Measurements from ENCODE around the gene SKOR2.

Gene SKOR2

DNA sequence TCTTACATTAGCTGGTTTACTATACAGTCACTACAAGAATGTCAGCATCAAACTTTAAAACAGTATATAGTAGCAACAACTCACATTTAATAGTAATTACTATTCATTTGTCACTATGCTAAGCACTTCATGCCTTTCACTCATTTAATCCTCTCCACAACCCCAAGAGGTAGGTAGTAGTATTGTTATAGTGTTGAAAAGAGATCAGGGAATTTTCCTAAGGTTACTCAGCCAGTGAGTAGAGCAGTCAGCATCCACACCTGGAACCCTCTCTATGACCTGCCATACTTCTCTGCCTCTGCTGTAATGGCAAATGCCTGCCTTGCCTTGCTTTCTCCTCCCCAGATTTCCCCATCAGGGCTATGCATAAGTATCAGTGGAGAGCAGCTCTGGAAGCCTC, 24.8 kb downstream of the SKOR2 start:
- Histone ChIP-seq H3K9ac (ENCODE audit: low read depth, low read length, poor library complexity, severe bottlenecking) (no peak overlapping the region), H3K36me3 (ENCODE audit: insufficient read depth, low read length) (no peaks in the 10 kb centered on the region), H3K27me3 (ENCODE audit: insufficient read depth, low read length, poor library complexity, severe bottlenecking) (no peaks in the 10 kb centered on the region), H3K4me2 (ENCODE audit: low read depth, low read length, poor library complexity, severe bottlenecking) (no peak overlapping the region), H4K20me1 (ENCODE audit: insufficient read depth, low read length, poor library complexity, severe bottlenecking) (no peaks in the 10 kb centered on the region), H3K79me2 (ENCODE audit: insufficient read depth, low read length) (no peaks in the 10 kb centered on the region), H3K4me1 (ENCODE audit: insufficient read depth, low read length, poor library complexity, severe bottlenecking) (no peaks in the 10 kb centered on the region), H2AFZ (ENCODE audit: low read length) (no peak overlapping the region), H3K9me3 (ENCODE audit: insufficient read depth, low read depth, low read length) (no peaks in the 10 kb centered on the region), H3F3A (ENCODE audit: low read depth) (no peaks in the 10 kb centered on the region), H3K4me3 (ENCODE audit: low read length, poor library complexity, severe bottlenecking) (no peak overlapping the region), H3K9me2 (replicated peaks; ENCODE audit: low read depth, low read length) (no peaks in the 10 kb centered on the region)
- no peak for TF ChIP-seq EZH2phosphoT487 (IDR thresholded peaks at IDR 0.05; ENCODE audit: borderline replicate concordance)
- TF ChIP-seq, protein P1, sequence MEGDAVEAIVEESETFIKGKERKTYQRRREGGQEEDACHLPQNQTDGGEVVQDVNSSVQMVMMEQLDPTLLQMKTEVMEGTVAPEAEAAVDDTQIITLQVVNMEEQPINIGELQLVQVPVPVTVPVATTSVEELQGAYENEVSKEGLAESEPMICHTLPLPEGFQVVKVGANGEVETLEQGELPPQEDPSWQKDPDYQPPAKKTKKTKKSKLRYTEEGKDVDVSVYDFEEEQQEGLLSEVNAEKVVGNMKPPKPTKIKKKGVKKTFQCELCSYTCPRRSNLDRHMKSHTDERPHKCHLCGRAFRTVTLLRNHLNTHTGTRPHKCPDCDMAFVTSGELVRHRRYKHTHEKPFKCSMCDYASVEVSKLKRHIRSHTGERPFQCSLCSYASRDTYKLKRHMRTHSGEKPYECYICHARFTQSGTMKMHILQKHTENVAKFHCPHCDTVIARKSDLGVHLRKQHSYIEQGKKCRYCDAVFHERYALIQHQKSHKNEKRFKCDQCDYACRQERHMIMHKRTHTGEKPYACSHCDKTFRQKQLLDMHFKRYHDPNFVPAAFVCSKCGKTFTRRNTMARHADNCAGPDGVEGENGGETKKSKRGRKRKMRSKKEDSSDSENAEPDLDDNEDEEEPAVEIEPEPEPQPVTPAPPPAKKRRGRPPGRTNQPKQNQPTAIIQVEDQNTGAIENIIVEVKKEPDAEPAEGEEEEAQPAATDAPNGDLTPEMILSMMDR (conservative IDR thresholded peaks at IDR 0.05; ENCODE audit: low read length): no peak

DNA sequence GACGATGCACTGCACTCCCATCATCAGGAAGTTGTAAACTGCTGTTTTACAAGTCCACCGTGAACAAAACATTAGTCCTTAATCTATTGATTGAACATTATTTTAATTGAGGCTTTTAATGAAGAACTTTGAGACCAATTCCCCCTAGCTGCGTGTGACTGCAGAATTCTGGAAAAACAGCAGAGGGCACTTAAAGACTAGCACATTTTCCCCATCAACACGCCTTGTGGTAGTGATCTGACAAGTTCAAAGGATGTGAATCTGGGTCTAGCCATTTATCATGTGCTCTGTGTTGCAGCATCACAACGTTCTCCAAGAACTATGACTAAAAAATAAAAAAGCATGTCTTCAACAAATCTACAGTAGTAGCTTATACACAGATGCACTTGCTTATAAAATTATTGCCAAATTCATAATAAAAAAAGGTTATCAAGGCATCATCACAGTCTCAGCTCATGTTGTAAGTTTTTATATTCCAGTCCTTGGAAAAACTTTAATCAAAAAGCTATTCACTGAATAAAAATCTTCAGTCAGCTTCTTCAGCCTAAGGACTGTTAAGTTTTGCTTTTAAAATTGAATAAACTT, 35.8 kb downstream of the SKOR2 start:
- Histone ChIP-seq H3K9ac (ENCODE audit: low read depth, low read length, poor library complexity, severe bottlenecking) (no peak overlapping the region), H3K4me2 (ENCODE audit: low read depth, low read length, poor library complexity, severe bottlenecking) (no peak overlapping the region), H3K4me3 (ENCODE audit: low read length, poor library complexity, severe bottlenecking) (no peak overlapping the region), H3K79me2 (ENCODE audit: insufficient read depth, low read length) (no peaks in the 10 kb centered on the region), H3F3A (ENCODE audit: low read depth) (no peaks in the 10 kb centered on the region), H3K9me2 (replicated peaks; ENCODE audit: low read depth, low read length) (no peaks in the 10 kb centered on the region), H2AFZ (ENCODE audit: low read length) (no peak overlapping the region), H3K9me3 (ENCODE audit: insufficient read depth, low read depth, low read length) (no peaks in the 10 kb centered on the region), H3K36me3 (ENCODE audit: insufficient read depth, low read length) (no peaks in the 10 kb centered on the region), H3K4me1 (ENCODE audit: insufficient read depth, low read length, poor library complexity, severe bottlenecking) (no peaks in the 10 kb centered on the region), H4K20me1 (ENCODE audit: insufficient read depth, low read length, poor library complexity, severe bottlenecking) (no peaks in the 10 kb centered on the region), H3K27me3 (ENCODE audit: insufficient read depth, low read length, poor library complexity, severe bottlenecking) (no peaks in the 10 kb centered on the region)
- TF ChIP-seq, protein P1 (conservative IDR thresholded peaks at IDR 0.05; ENCODE audit: low read length): peak; percentile 87
- TF ChIP-seq EZH2phosphoT487 (IDR thresholded peaks at IDR 0.05; ENCODE audit: borderline replicate concordance): no peak

DNA sequence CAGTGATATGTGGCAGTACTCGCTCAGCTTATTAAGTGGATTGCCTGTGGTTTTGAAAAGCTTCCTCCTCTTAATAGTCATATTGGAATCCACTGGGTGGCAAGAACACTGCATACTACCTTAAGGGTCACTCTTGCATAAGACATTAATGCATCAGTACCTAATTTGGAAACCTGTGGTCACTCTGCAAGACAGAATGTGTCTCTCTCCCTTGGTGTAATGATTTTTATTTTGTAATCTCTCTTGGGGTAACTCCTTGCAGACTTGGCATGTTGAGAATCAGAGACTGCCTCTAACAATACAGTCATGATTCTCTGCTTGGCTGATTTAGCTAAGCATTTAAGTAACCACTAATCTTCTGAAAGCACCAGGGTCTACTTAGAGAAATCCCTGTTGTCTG, 42.3 kb downstream of the SKOR2 start:
- no peaks in the 10 kb centered on the region for H3K79me2 ChIP-seq (ENCODE audit: insufficient read depth, low read length)
- H3F3A ChIP-seq (ENCODE audit: low read depth): no peaks in the 10 kb centered on the region
- H3K36me3 ChIP-seq (ENCODE audit: insufficient read depth, low read length): no peaks in the 10 kb centered on the region
- H3K4me2 ChIP-seq (ENCODE audit: low read depth, low read length, poor library complexity, severe bottlenecking): no peak overlapping the region
- H3K4me3 ChIP-seq (ENCODE audit: low read length, poor library complexity, severe bottlenecking): no peak overlapping the region
- no peaks in the 10 kb centered on the region for H3K4me1 ChIP-seq (ENCODE audit: insufficient read depth, low read length, poor library complexity, severe bottlenecking)
- H3K9me2 ChIP-seq (replicated peaks; ENCODE audit: low read depth, low read length): no peaks in the 10 kb centered on the region
- no peaks in the 10 kb centered on the region for H3K27me3 ChIP-seq (ENCODE audit: insufficient read depth, low read length, poor library complexity, severe bottlenecking)
- no peaks in the 10 kb centered on the region for H3K9me3 ChIP-seq (ENCODE audit: insufficient read depth, low read depth, low read length)
- no peak overlapping the region for H2AFZ ChIP-seq (ENCODE audit: low read length)
- H3K9ac ChIP-seq (ENCODE audit: low read depth, low read length, poor library complexity, severe bottlenecking): no peak overlapping the region
- no peaks in the 10 kb centered on the region for H4K20me1 ChIP-seq (ENCODE audit: insufficient read depth, low read length, poor library complexity, severe bottlenecking)
- TF ChIP-seq, protein P1 (conservative IDR thresholded peaks at IDR 0.05; ENCODE audit: low read length): no peak
- no peak for TF ChIP-seq EZH2phosphoT487 (IDR thresholded peaks at IDR 0.05; ENCODE audit: borderline replicate concordance)

All from Loucy (cell line).